NCI-H510A treated with DMSO at 0.1 percent for 48 hours (cell line): ENCODE data around the gene HIC1.

Source experiments
- DNase-seq: peaks from one replicate; lab custom pipeline; 2025; lab: John Stamatoyannopoulos, UW

Gene HIC1

DNA sequence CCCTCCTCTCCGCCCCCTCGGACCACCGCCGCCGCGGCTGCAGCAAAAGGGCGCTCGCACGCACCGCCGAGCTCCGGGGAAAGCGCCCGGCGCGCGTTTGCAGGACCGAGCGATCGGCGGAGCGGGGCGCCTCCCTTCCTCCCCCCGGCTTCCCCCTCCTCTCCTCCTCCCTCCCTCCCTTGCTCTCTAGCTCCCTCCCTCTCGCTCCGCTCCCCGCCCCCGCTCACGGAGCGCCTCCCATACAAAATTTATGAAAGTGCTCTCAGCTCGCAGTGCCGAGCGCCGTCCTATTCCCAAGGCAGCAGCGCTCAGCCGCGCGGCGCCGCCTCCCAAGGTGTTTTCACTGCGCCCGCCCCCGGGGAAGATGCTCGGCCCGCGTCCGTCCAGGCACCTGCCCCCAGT, 29.7 kb upstream of the HIC1 start, which contains the start of gene RTN4RL1:
RTN4RL1 (minus strand) TSS at position 115 of the 402 bp plus-strand sequence. CDS start 469 bp downstream, outside the sequence.
- DNase-seq = peak; percentile 14

DNA sequence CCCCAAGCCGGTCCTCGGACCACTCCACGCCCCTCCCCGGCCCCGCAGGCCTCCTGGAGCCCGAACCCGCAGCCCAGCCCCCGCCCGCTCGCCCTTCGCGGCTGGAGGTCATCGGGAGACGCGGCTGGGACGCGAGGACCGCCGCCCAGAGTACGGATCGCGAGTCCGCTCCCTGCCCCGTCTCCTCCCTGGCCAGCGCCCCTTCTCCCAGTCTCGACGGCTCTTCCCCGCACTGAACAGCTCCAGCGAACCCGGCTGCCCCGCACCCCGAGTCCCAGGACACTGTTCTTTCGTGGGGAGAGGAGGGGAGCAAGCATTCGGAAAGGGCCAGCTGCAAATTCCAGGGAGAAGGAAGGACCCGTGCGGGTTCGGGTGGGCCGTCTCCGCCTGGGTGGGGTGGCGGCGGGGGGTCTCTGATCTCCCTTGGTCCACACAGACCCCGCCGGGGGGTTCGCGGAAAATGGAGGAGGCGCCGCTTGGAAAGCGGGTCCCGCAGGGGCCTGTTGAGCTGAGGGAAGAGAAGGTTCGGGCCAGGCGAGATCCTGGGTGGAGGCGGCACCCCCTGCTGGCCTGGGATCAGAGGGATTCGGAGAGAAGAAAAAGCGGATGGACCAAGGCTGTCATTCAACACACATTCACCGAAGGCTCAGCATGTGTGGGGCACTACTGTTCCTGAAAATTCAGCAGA, 29.1 kb upstream of the HIC1 start:
- DNase-seq = peak; percentile 55

DNA sequence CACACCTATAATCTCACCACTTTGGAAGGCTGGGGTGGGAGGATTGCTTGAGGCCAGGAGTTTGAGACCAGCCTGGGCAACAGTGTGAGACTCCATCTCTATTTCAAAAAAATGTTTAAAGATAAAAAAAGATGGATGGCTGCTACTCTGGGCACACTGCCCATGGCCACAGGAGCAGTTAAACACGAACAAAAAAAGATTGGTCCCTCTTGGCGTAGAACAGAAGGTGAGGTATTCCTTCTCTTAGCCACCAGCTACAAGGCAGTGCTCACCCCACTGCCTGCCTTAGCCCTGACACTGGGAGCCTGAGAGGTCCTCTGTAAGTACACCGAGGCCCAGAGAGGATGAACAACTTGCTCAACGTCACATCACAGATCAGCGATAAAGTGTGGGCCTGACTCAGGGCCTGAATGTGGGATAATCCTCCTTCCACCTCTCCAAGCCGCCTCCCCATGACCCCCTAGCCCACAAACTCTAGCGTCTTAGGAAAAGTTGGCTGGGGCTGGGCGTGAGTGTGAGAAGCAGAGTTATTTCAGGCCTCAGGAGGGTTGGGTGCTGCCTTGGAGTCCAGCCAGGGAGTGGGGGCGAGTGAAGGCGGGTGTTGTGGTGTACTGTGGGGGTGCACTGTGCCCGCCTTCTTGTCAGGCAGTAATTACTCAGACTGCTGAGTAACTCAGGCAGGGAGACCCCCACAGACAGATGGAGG, 27.2 kb upstream of the HIC1 start:
- no peak for DNase-seq

DNA sequence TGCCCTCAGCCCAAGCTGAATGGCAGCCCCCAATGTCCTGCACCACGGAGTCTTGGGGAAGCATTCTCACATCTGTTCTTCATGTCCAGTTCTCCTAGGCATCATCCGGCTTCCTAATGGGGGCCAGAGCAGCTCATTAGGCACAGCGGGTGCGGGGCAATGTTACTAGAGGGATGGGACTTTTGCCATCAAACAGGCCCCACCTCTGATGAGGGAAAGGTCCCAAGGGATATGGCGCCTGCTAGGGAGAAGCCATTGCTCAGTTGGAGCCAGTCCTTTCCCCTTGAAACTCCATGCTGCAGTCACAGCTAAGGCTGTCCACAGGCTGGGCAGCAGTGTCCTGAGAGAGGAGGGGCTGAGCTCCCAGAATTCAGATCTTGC, 26.7 kb upstream of the HIC1 start:
- DNase-seq = no peak

DNA sequence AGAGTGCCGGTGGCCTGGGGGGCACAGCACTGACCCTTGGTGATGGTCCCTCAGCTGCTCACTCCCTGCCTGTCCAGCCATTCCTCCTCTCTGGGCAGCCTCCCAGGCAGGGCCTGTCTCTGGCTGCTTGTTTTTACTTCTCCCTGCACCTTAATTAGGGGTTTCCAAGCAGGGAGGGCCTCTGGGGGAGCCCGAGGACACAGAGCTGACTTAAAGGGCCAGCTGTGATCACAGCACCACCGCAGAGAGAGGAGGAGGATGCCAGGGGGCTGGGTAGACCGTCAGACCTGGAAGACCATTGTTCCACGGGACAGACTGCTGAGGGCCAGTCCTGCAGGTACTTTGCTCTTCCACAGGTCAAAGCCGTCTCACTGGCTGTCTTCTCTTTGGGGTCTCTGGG, 26.2 kb upstream of the HIC1 start:
- no peak for DNase-seq

DNA sequence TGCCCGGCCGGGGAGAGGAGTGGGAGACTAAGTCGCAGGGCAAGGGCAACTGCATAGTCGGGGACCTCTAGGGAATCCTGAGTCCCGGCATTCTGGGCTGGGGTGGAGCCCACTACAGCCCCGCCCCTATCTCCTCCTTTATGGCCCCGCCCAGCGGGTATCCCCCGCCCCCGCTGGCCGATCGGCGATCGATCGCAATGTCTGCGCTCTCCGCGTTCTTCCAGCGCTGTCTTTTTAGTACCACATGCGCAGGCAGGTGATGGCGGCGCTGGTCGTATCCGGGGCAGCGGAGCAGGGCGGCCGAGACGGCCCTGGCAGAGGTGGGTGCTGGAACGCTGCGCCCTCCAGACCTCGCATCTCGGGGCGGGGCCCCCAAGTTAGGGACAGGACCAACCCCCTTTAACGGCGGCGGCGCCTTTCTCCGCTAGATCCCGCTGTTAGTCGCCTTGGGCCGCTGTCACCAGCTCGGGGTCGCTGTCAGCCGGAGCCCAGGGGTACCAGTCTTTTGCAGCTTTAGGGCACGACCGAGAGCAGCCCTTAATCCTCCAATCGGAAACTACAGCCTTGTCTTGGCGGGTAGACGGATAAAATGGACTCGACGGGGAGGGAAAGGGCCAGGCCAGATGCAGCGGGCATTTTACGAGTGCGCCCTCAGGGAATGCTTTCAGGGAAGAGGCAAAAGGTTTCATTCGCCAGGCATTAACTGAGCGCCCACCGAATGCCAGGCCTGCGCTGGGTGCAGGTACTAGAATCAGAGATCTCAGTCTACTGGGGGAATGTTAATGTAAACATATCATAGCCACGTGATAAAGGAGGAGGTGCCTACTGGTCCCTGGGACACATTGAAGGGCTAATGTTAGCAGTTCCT, 24.8 kb upstream of the HIC1 start, which contains the start of gene DPH1:
DPH1 (plus strand) TSS at position 243 of the 868 bp plus-strand sequence; CDS start at position 260, 17 bp downstream.
- DNase-seq = peak; percentile 75

DNA sequence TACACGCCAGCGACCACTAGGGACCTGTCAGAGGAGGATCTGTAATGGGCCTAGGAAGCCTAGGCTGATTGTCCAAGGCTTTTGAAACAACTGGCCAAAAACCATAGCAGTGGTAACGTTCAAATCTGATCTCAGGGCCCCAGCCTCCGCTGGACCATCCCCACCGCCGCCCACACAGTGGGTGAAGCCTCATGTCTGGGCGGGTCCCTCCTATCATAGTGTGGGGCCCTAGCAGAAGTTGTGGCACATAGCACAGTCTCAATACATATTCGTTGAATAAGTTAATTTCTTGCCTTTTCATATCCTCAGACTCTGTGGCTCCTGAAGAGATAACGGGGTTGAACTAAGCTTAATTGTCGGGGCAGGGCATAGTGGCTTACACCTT, 24.1 kb upstream of the HIC1 start:
- DNase-seq = no peak

DNA sequence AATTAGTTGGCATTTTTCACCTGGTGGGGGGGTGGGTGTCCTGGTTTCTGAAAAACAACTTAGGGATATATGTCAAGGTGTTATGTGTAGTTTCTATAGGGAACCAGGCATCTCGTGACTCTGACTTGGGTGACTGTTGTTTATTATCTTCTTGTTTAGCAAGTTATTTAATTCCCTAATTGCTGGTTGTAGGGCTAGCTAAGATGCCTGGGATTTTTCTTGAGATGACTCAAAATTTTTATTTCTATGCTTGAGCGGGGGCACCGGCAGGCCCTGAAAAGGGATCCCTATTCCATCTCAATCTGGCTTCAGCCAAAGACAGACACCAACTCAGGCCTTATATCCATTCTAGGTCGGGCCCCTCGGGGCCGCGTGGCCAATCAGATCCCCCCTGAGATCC, 21.8 kb upstream of the HIC1 start:
- DNase-seq = no peak

DNA sequence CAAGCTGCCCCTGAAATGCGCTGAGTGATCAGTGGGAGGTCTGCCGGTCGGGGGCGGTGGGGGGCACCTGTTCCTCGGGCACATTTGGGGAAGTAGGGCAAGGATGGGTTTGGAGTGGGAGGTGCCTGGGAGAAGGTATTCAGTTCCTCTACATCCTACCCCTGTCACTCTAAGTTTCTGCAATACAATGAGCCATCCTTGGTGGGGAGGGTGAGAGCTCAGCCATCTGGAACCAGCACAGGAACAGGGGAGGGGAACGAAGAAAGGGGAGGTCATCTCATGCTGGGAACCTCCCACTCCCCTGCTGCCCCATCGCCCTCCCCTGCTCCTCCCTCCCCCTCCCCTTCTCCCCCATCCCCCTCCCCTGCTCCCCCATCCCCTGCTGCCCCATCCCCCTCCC, 20.7 kb upstream of the HIC1 start:
- no peak for DNase-seq

DNA sequence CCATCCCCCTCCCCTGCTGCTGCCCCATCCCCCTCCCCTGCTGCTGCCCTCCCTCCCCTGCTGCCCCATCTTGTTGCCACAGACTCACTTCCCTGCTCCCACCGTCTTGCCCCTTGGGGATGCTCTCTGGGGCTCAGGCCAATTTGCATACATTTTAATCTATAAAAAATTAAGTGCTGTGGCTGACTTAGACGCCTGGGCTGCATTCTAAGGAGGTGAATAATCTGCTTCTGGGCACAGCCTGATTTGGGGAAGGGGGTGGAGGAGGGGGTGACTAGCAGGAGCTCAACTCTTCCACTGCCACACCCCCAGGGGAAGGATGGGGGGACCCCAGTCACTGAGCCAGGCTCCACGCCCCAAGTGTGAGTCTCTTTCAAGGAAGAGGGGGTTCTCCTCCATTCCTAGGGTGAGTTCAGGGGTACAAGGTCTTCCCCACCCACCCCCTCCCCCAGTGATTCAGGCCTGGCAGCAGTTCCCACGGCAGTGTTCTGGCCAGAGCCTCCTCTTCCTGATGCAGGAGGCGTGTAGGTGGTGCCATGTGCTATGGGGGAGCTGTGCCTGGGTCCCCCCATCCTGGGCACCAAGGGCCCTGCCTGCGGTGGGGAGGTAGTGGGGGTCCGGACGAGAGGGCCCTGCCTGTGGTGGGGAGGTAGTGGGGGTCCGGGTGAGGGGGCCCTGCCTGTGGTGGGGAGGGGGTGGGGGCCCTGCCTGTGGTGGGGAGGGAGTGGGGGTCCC, 19.9 kb upstream of the HIC1 start:
- DNase-seq = no peak

DNA sequence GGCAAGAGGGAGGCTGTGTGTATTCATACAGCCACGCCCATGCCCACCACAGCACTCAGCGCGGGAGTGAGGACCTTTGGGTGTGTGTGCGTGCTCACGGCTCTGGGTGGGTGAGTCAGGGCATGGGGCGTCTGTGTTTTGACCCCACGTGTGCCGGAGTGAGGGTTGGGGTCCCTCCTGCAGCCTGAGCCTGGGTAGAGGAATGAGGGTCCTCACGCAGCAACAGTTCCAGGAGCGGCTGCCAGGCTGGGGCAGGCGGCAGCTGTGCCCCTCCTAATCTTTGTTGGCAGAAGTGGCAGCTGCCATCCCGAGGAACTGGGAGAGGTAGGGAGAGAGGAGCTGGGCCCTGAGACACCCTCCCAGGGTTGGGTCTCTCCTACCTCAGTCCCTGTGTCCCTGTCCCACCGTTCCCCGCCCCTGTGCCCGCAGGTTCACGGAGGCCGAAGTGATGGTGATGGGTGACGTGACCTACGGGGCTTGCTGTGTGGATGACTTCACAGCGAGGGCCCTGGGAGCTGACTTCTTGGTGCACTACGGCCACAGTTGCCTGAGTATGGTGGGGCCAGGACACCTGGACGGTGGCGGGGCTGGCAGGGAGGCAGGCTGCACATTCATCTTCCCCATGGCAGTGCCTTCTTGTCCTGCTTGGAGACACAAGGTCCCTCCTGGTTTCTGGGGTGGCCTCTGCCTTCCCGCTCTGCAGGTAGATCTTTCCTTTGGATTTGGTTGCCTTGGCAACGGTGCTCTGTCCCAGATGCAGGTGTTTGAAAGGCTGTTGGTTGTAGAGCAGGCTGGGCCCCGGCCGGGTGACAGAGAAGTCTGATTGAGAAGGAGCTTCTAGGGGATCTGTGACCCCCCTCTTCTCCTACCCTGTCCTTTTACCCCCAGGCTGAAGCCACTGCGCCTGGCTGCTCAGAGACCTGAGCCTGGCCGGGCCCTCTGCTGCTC, 19.1 kb upstream of the HIC1 start:
- no peak for DNase-seq

DNA sequence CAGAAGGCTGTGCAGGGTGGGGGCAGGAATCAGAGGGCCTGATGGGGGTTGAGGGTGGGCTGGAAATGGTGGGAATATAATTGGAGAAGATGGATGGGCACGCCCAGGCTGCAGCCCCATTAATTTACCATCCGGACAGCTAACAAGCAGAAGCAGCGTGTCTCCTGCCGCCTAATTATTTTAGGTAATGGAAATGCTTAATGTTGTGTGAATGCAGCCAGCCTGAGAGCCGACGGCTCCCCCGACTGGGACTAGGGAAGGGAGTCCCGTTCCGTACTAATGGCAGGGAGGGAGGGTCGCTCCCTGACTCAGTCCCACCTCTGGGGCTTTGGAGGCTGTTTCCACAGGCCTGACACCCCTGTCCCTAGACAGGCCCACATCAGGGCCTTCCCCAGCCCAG, 17.7 kb upstream of the HIC1 start:
- no peak for DNase-seq

DNA sequence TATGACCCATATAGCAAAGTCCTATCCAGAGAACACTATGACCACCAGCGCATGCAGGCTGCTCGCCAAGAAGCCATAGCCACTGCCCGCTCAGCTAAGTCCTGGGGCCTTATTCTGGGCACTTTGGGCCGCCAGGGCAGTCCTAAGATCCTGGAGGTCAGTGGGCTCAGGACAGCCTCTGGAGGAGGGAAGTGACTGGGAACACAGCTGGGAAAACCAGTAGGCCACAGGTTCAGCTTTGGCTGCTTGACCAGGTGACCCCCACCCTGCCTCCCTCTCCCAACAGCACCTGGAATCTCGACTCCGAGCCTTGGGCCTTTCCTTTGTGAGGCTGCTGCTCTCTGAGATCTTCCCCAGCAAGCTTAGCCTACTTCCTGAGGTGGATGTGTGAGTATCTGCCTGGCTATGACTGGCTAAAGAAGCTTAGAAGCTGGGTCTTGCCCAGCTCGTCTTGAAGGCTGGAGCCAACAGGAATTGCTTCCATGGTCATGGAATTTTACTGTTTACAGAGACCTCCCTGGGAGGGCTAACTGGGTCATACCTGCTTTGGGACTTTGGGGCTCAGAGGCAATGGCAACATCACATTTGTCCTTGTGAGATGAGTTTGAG, 14.6 kb upstream of the HIC1 start:
- DNase-seq = no peak

DNA sequence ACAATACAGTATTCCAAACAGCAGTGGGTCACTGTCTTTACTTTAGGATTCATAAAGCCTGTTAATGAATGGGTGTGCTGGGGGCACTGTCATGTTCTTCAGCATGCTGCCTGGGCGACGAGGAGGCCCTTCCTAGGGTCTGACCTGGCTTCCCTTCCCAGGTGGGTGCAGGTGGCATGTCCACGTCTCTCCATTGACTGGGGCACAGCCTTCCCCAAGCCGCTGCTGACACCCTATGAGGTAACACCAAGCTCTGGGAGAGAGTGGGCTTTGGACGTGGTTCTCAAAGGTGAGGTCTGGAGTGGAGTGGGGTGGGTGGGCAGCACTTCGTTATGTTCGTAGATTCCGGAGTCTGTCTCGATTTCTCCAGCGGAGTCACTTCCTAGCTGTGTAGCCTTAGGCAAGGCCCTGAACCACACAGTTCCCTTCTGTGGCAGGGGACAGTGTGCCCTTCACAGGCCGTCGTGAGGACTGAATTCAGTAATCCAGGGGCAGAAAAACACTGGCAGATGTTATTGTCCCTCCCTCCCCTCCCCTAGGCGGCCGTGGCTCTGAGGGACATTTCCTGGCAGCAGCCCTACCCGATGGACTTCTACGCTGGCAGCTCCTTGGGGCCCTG, 13.9 kb upstream of the HIC1 start:
- DNase-seq = no peak

DNA sequence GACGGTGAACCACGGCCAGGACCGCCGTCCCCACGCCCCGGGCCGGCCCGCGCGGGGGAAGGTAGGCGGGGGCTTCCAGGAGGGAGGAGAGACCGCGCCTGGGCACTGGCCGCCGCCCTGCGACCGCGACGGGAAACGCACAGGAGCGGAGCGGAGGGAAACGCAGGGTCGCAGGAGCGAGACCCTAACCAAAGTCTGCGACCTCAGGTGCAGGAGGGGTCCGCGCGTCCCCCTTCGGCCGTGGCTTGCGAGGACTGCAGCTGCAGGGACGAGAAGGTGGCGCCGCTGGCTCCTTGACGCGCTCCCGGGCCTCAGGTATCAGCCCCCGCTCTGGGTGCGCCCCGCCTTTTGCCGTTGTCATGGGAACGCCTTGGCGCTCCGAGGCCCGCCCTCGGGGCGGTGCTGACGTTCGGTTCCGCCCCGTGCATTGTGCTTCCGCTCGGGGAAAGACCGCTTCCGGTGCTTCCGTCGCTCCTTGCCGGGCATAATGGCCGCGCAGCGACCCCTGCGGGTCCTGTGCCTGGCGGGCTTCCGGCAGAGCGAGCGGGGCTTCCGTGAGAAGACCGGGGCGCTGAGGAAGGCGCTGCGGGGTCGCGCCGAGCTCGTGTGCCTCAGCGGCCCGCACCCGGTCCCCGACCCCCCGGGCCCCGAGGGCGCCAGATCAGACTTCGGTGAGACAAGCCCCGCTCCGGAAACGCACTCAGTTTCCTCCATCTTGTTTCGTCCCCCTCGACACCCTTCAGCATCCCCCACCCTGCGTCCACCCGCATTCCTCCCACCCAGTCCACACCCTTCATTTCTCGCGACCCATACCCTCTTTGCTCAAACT, 13.1 kb upstream of the HIC1 start, which contains the start of gene OVCA2:
OVCA2 (plus strand) TSS at position 462 of the 829 bp plus-strand sequence; CDS start at position 488, 26 bp downstream.
- peak; percentile 82 for DNase-seq

DNA sequence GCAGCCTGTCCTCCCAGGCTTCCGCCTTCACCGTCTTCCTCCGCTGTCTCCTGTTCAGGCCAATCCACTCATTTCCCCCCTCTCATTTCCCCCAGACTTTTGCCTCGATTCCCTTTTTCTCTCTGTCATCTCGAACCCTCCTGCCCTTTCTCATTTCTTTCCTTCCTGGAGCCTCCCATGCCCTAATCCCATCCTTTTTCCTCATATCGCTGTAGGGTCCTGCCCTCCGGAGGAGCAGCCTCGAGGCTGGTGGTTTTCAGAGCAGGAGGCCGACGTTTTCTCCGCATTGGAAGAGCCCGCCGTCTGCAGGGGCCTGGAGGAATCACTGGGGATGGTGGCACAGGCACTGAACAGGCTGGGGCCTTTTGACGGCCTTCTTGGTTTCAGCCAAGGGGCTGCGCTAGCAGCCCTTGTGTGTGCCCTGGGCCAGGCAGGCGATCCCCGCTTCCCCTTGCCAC, 12.5 kb upstream of the HIC1 start:
- DNase-seq = peak; percentile 17

DNA sequence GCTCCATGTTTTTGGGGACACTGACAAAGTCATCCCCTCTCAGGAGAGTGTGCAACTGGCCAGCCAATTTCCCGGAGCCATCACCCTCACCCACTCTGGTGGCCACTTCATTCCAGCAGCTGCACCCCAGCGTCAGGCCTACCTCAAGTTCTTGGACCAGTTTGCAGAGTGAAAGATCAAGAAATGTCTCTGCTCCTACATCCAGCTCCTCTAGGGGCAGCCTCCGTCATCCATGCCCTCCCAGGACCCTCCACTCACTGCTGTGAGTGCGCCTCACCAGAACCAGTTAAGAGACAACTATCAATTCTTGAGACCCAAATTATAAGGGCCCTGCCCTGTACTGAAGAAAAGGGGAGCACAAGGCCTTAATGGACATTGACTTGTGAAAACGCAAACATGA, 12.0 kb upstream of the HIC1 start:
- DNase-seq = no peak

DNA sequence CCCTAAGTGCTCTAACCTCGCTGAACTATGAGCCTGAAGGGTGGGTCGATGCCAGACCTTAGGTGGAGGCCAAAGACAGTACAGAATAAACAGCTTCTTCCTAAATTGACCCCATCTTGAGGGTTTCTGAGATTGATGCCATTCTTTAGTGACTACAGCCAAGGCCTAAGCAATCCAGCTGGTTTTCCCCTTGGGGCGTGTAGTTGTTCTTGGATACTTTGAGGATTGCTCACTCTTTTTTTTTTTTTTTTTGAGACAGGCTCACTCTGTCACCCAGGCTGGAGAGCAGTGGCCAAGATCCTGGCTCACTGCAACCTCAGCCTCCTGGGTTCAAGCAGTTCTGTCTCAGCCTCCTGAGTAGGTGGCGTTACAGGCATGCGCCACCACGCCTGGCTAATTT, 11.1 kb upstream of the HIC1 start:
- no peak for DNase-seq
